GM19239 (cell line): ENCODE results near the gene PYGB.

ENCODE experiments used
- DNase-seq: peaks from one replicate; pipeline ENCODE4 v3.0.0; 2011; ENCODE audit warnings: low spot score; ENCODE audit not compliant: insufficient read length
- FAIRE-seq: peaks from 2 replicates; lab custom pipeline; 2011; peaks lifted over from hg19 to GRCh38; lab: Jason Lieb, UNC

The PYGB gene

GRCh38 chr20:25245461-25245860, 2.4 kb upstream of the PYGB start:
- no peak for FAIRE-seq

GRCh38 chr20:25246182-25246999, 1.5 kb upstream of the PYGB start:
- FAIRE-seq (peak; percentile 71), DNase-seq (no peak)

More at GRCh38 chr20:25245461-25245860, 2.4 kb upstream of the PYGB start:
- no peak for DNase-seq

DNA sequence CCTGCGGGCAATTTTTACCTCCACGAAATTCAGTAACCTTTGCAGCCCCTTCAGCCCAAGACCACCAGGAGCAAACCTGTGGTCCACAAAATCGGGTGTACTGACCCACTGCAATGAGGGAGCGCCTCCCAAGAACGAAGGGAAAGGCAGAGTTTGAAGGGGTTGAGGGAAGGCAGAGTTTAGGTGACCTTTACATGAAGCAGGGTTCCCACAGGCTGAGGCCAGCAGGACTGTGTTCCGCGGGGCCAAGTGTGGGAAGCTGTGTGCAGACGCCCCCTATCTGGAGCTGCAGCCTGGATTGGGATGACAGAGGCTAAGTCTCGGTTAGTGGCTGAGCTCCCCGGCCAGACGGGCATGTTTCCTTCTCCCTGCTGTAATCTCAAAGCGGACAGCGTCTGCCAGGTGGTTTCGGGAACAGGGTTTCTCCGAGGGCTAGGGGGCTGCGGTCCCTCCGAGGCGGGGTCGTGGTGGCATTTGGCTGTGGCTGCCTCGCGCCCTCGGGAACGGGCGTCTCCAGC, 826 bp upstream of the PYGB start:
- FAIRE-seq: peak; percentile 40
- no peak for DNase-seq

GRCh38 chr20:25247518-25247955, 348 bp upstream of the PYGB start:
- no peak for FAIRE-seq
- no peak for DNase-seq

GRCh38 chr20:25248786-25249172, 894 bp downstream of the PYGB start:
- FAIRE-seq (peak; percentile 40), DNase-seq (no peak)

DNA sequence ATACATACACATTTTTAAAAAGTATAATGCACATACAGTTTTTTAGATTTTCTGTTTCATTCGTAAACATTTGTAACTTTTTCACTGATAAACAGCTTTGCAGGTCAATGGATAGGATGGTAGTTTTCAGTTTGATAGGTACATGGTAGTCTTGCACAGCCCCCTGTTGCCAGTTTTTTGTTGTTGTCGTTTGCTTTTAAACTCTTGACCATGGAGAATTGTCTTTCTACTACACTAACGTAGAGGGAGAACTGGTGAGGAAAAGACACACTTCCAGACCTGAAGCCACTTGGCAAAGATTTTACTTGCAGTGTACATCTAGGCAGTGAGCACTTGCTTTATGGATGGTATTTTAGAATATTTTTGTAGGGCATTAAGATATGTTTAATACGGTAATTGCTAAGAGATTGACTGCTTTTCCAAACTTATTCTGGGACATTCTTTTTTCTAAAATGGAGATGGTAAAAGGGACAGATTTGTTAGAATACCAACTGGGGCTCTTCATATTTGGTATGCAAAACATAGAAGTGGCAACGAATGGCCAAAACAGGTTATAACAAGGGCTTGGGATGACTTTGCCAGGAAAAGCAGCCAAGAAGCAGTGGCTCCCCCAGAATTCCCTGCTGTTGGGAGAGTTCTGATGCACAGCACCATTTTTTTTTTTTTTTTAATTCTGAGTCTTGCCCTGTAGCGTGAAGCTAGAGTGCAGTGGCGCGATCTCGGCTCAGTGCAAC, 1.5 kb downstream of the PYGB start:
- DNase-seq (no peak), FAIRE-seq (no peak)

GRCh38 chr20:25250508-25250907, 2.6 kb downstream of the PYGB start:
- no peak for DNase-seq
- no peak for FAIRE-seq

- DNase-seq: no peak
These were observed 3.1 kb downstream of the PYGB start for GRCh38 chr20:25251019-25251418.

GRCh38 chr20:25251558-25251957, 3.7 kb downstream of the PYGB start:
- FAIRE-seq (no peak), DNase-seq (no peak)

More at GRCh38 chr20:25251019-25251418, 3.1 kb downstream of the PYGB start:
- no peak for FAIRE-seq

DNA sequence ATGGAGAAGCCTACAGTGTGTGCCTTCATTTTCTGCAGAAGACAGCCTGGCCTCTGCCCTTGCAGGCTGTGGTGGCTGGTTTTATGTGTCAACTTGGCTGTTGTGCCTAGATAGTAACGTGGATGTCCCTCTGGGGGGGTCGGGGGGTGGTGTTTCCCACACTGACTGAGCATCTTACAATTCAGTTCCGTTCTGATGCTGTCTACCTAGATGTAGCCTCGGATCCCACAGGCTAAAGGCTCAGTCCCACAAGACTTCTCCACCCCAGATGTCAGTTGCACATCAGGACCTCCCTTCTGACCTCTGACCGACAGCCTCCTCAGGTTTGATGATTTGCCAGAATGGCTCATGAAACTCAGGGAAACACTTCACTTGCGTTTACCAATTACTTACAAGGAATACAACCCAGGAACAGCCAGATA, 4.4 kb downstream of the PYGB start:
- FAIRE-seq (no peak), DNase-seq (no peak)

GRCh38 chr20:25252686-25253421, 5.0 kb downstream of the PYGB start:
- DNase-seq: no peak
- no peak for FAIRE-seq

GRCh38 chr20:25253606-25254275, 5.9 kb downstream of the PYGB start:
- FAIRE-seq (no peak), DNase-seq (no peak)

GRCh38 chr20:25254571-25254970, 6.7 kb downstream of the PYGB start:
- DNase-seq (no peak), FAIRE-seq (no peak)

GRCh38 chr20:25254986-25255680, 7.2 kb downstream of the PYGB start:
- no peak for DNase-seq
- FAIRE-seq: no peak

DNA sequence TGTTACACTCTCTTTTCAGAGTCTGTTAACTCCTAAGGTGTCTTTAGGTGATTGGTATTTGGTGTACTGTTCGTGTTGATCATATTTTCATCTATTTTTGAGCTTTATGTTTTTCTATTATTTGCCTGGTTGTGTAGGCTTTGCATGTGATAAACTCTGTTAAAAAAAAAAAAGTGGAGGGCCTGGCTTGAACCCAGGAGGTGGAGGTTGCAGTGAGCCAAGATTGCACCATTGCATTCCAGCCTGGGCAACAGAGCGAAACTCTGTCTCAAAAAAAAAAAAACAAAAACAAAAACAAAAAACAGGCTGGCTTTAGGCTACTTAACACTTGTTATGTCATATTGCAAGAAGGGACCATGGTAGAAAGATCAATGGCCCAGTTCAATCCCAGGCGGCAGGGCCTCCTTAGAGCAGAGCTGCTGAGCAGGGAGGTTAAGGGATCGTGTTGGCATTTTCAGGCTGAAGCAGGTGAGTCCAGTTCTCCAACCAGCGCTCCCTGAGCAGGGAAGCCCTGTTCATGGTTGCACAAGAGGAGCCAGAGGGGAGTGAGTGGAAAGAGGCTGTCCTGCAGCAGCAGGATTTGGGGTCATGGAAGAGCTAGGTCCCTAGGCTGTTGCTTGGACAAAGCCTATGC, 8.5 kb downstream of the PYGB start:
- DNase-seq: no peak
- FAIRE-seq: no peak

- DNase-seq: no peak
These were observed 9.2 kb downstream of the PYGB start for GRCh38 chr20:25257130-25257529.

GRCh38 chr20:25257756-25258475, 10.0 kb downstream of the PYGB start:
- no peak for DNase-seq
- no peak for FAIRE-seq

More at GRCh38 chr20:25257130-25257529, 9.2 kb downstream of the PYGB start:
- FAIRE-seq: no peak

DNA sequence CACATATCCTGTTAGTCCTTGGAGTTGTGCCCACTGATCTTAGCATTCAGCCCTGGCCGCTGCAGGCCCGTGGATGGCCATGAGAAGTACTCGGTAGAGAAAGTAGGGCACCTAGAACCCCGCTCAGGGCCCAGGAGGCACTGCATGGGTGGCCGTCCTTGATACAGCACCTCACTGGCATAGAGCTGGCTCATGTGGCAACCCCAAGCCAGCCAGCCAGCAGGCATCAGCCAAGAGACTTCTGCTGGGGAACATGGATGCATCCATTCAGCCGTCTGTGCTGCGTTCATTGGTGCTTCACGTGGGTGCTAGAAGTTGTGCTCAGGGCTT, 10.6 kb downstream of the PYGB start:
- FAIRE-seq: no peak
- DNase-seq: no peak
